K562 (cell line): Measurements from ENCODE around the gene TRABD2B. TPM values are rescaled to one million over a fixed set of nuclear protein-coding genes. Genes with fewer than 3 reads are reported as not detected.
A peak's percentile ranks its signal among the peaks of the same experiment; 100 is the strongest.

Experiments
- ATAC-seq: fragments of 200-7000 bp; cut with Tn5 transposase; 3 replicates; pipeline ENCODE4 v1.9.1; 2020; ENCODE audit warnings: moderate library complexity
- BruUV-seq: library from RNA; stranded (reverse); fragments of 400-500 nt; replicated peaks from 2 replicates; lab custom pipeline; 2021; lab: Mats Ljungman, UMichigan
- CTCF ChIA-PET: fragments of 300-600 bp; formaldehyde crosslinking; extraction: SDS; loops from one replicate; lab custom pipeline; 2021; ENCODE audit warnings: low intra/inter-chr PET ratio; lab: Yijun Ruan, JAX
- POLR2A ChIA-PET: fragments of 300-600, 350-650 bp; sonication (Branson Sonifier 250); formaldehyde crosslinking; extraction: SDS; loops from one replicate; lab custom pipeline; 2021; ENCODE audit warnings: antibody characterized with exemption, inconsistent platforms; lab: Yijun Ruan, JAX
- DNase-seq, 4 experiments: peaks; one replicate each; pipeline versions ENCODE4 v3.0.0 to v3.0.0-alpha.2; 2011 to 2018; ENCODE audit warnings: low spot score in 3 of 4, mixed read lengths in 3 of 4; ENCODE audit errors: extremely low read depth in 1 of 4
- FAIRE-seq: peaks from 2 replicates; lab custom pipeline; 2011; peaks lifted over from hg19 to GRCh38; lab: Jason Lieb, UNC
- H2AFZ ChIP-seq: 2 replicates; pipeline ENCODE4 v1.6.0; 2011; ENCODE audit warnings: low read depth, low read length, control low read depth, inconsistent platforms
- H3K27ac ChIP-seq: fragments of 200-600 bp; 3 replicates; pipeline ENCODE4 v1.8.0; 2011; ENCODE audit warnings: low read depth, mild to moderate bottlenecking, control low read depth, inconsistent platforms, low read length, moderate library complexity, mixed read lengths; ENCODE audit errors: extremely low read depth
- H3K27me3 ChIP-seq, 2 experiments: fragments of 300-600 bp in 1 of 2; 2 replicates in 1 of 2; 3 replicates in 1 of 2; pipeline versions ENCODE4 v1.6.0 to v1.8.0; 2011; ENCODE audit warnings: inconsistent platforms in 2 of 2, low read length in 2 of 2, mild to moderate bottlenecking in 1 of 2, mixed read lengths in 1 of 2, moderate library complexity in 1 of 2; ENCODE audit not compliant: control insufficient read depth in 2 of 2, insufficient read depth in 2 of 2
- H3K36me3 ChIP-seq: fragments of 300-600 bp; 3 replicates; pipeline ENCODE4 v1.8.0; 2011; ENCODE audit warnings: mild to moderate bottlenecking, low read length, inconsistent platforms; ENCODE audit not compliant: control insufficient read depth, insufficient read depth
- H3K4me1 ChIP-seq, 2 experiments: fragments of 200-600 bp in 1 of 2; replicated peaks in 1 of 2; 2 replicates in 1 of 2; 3 replicates in 1 of 2; pipeline versions ENCODE4 v1.5.1 to v1.8.0; 2011; ENCODE audit warnings: inconsistent platforms in 2 of 2, low read length in 2 of 2, mild to moderate bottlenecking in 1 of 2, mixed read lengths in 1 of 2, moderate library complexity in 1 of 2; ENCODE audit not compliant: control insufficient read depth in 2 of 2, insufficient read depth in 2 of 2
- H3K4me2 ChIP-seq: 2 replicates; pipeline ENCODE4 v1.6.1; 2011; ENCODE audit warnings: low read length, control low read depth, inconsistent platforms, mixed read lengths; ENCODE audit not compliant: insufficient read depth
- H3K4me3 ChIP-seq: fragments of 200-600 bp; sonication (generic), shearing (Covaris generic); 2 replicates; pipeline ENCODE4 v1.5.1; 2016; ENCODE audit warnings: control low read depth, inconsistent platforms
- H3K79me2 ChIP-seq: fragments of 200-600 bp; 3 replicates; pipeline ENCODE4 v1.8.0; 2011; ENCODE audit warnings: low read length, inconsistent platforms; ENCODE audit not compliant: control insufficient read depth, insufficient read depth
- H3K9ac ChIP-seq, 2 experiments: 2 replicates each; pipeline versions ENCODE4 v1.6.0 to v1.6.1; 2011; ENCODE audit warnings: low read depth in 2 of 2, low read length in 2 of 2, control low read depth in 1 of 2, inconsistent platforms in 1 of 2, mild to moderate bottlenecking in 1 of 2, mixed read lengths in 1 of 2; ENCODE audit not compliant: insufficient read depth in 1 of 2
- H3K9me1 ChIP-seq: one replicate; pipeline ENCODE4 v1.6.0; 2011; ENCODE audit warnings: inconsistent platforms, mild to moderate bottlenecking, low read length, moderate library complexity; ENCODE audit not compliant: control insufficient read depth, insufficient read depth
- H3K9me3 ChIP-seq: replicated peaks from 2 replicates; pipeline ENCODE4 v1.5.1; 2011; ENCODE audit warnings: low read depth, low read length, inconsistent platforms; ENCODE audit not compliant: control insufficient read depth, insufficient read depth
- H4K20me1 ChIP-seq: replicated peaks from 2 replicates; pipeline ENCODE4 v1.6.1; 2011; ENCODE audit warnings: low read length, inconsistent platforms, mixed read lengths; ENCODE audit not compliant: control insufficient read depth, insufficient read depth
- CTBP1 ChIP-seq: fragments of 450-650 bp; IDR thresholded peaks from 2 replicates; pipeline ENCODE4 v1.6.1; 2016; ENCODE audit warnings: borderline replicate concordance
- CTCF ChIP-seq, 3 experiments: IDR thresholded peaks in 2 of 3; conservative IDR thresholded peaks in 1 of 3; 2 replicates each; pipeline ENCODE4 v1.5.1; 2011 to 2012; ENCODE audit warnings: low read length in 3 of 3, mild to moderate bottlenecking in 3 of 3, control low read depth in 2 of 3, improper control_type of control experiment in 1 of 3, inconsistent platforms in 1 of 3, low read depth in 1 of 3, mixed read lengths in 1 of 3, moderate library complexity in 1 of 3; ENCODE audit not compliant: insufficient read depth in 2 of 3
- WGBS: fragments of 100-300 bp; shearing (Covaris generic); methylation state at CpG from one replicate; pipeline ENCODE4 v1.1.6; 2016; ENCODE audit warnings: low coverage, mixed read lengths; ENCODE audit not compliant: insufficient coverage; ENCODE audit errors: missing lambda C conversion rate; 5-methylcytosine and 5-hydroxymethylcytosine counted together
- in situ Hi-C: fragments of 300-500 bp; cut with MboI; formaldehyde crosslinking; loops from 4 replicates; pipeline ENCODE4 v1.15.0; 2018; ENCODE audit warnings: inconsistent platforms, mixed read lengths
- intact Hi-C: fragments of 100-400 bp; cut with micrococcal nuclease; formaldehyde crosslinking; loops from 2 replicates; pipeline ENCODE4 v1.14.2; 2022
- polyA plus RNA-seq, 8 experiments: library from polyadenylated mRNA; depleted of rRNA in 4 of 8; stranded (reverse) in 5 of 8; unstranded in 3 of 8; fragments of >200 nt; fragmentation: Nextera tagmentation in 2 of 8; fragmentation: Illumina TruSeq in 1 of 8; extraction: Ambion mirVana in 2 of 8; extraction: Trizol in 1 of 8; gene quantifications; 2 replicates each; pipeline versions ENCODE4 v1.2.1 to v1.2.3, GENCODE V29; 2011 to 2014; ENCODE audit warnings: inconsistent platforms in 1 of 8, missing spikeins in 1 of 8
- total RNA-seq, 7 experiments: library from RNA; depleted of rRNA in 6 of 7; stranded (reverse); fragments of >200 nt in 6 of 7; fragmentation: Illumina TruSeq in 2 of 7; extraction: Trizol in 2 of 7; gene quantifications; 2 replicates each; pipeline versions ENCODE4 v1.2.1 to v1.2.3, GENCODE V29; 2011 to 2021; ENCODE audit warnings: low replicate concordance in 1 of 7

The TRABD2B gene
- total and polyA plus RNA-seq, 9 of the 15 experiments (the other 6 are each of a cell fraction or from before 2014, with no cell fraction given) = not detected

GRCh38 chr1:47765742-47766485, 231.3 kb downstream of the TRABD2B start:
- no peaks in the 10 kb centered on the region for H3K9me3 ChIP-seq
- peaks cover 17% of the 10 kb centered on the region for H4K20me1 ChIP-seq
- intact Hi-C loops = no loop called here
- in situ Hi-C loops = loop anchor here (25.0 kb wide), 1 partner anchor 446 kb away; the partner anchor contains the start of gene SLC5A9
- no peak overlapping the region for H3K4me3 ChIP-seq
- peak in 1 of 4 experiments; percentile 23 for DNase-seq
- BruUV-seq = no TSS peak
- H3K9ac ChIP-seq = peak overlapping the region in 1 of 2 experiments; percentile 3; a peak in 1 of 4 replicates
- ATAC-seq = peak; percentile 32; the same call in 2 of the 3 replicates
- TF ChIP-seq CTCF (IDR thresholded peaks at IDR 0.05 in 2 of 3, conservative IDR thresholded peaks at IDR 0.05 in 1 of 3; ENCODE audit: insufficient read depth in 2 of 3, low read depth in 1 of 3, low read length in 3 of 3) = peak in 1 of 3 experiments; percentile 48; a peak in 2 of 6 replicates
- no peak for TF ChIP-seq CTBP1
- peaks cover 4 to 66% of the 10 kb centered on the region in 2 experiments; a peak in 2 of 5 replicates for H3K27me3 ChIP-seq
- no peak overlapping the region for H3K4me2 ChIP-seq
- no peaks in the 10 kb centered on the region for H3K36me3 ChIP-seq
- CTCF ChIA-PET = no interaction called here
- no peak overlapping the region for H2AFZ ChIP-seq
- H3K4me1 ChIP-seq = peaks cover 0 to 6% of the 10 kb centered on the region in 2 experiments; a peak in 1 of 5 replicates
- WGBS = 4% methylated on average over 19 of the region's 22 CpGs
- no peaks in the 10 kb centered on the region for H3K79me2 ChIP-seq
- H3K9me1 ChIP-seq = no peaks in the 10 kb centered on the region
- POLR2A ChIA-PET = interaction anchor here (0.6 to 1.2 kb wide), 3 partner anchors 13 to 92 kb away, joined by 3 read pairs; no protein-coding TSS in a partner anchor
- FAIRE-seq = no peak
- H3K27ac ChIP-seq = no peak overlapping the region
